SK-N-SH (cell line): ENCODE data around the gene GPRASP2.

Source experiments
- CTCF ChIP-seq: fragments of 200-600 bp; sonication (generic); IDR thresholded peaks from 2 replicates; pipeline ENCODE4 v1.6.1; 2017; ENCODE audit warnings: antibody characterized with exemption, mild to moderate bottlenecking, moderate library complexity
- MAX ChIP-seq: IDR thresholded peaks from 2 replicates; pipeline ENCODE4 v1.4.0; 2012; ENCODE audit warnings: low read depth
- MXI1 ChIP-seq: IDR thresholded peaks from 2 replicates; pipeline ENCODE4 v1.6.1; 2012; ENCODE audit warnings: mild to moderate bottlenecking, low read depth, low read length, improper control_type of control experiment
- NFIC ChIP-seq: IDR thresholded peaks from 2 replicates; pipeline ENCODE4 v1.4.0; 2012; ENCODE audit warnings: borderline replicate concordance
- POLR2AphosphoS5 ChIP-seq: IDR thresholded peaks from 2 replicates; pipeline ENCODE4 v1.6.1; 2012; ENCODE audit warnings: low read depth, low read length
- RAD21 ChIP-seq: IDR thresholded peaks from 2 replicates; pipeline ENCODE4 v1.6.1; 2012; ENCODE audit warnings: mild to moderate bottlenecking, low read length
- SMC3 ChIP-seq: IDR thresholded peaks from 2 replicates; pipeline ENCODE4 v1.6.1; 2012; ENCODE audit warnings: low read depth, low read length, improper control_type of control experiment

- no peak for TF ChIP-seq MXI1
- no peak for TF ChIP-seq CTCF
- no peak for TF ChIP-seq NFIC
- TF ChIP-seq RAD21 = no peak
- TF ChIP-seq SMC3 = no peak
- TF ChIP-seq MAX = no peak
- TF ChIP-seq POLR2AphosphoS5 = no peak
Measured at GRCh38 chrX:102711872-102712215, 404 bp upstream of the GPRASP2 start.
